ENCODE measurements around the gene SLC16A11. TPM values are rescaled to one million over a fixed set of nuclear protein-coding genes. Genes with fewer than 3 reads are reported as not detected.

The SLC16A11 gene
- total RNA-seq, 4 donors from 2014 or later = 2.1 TPM; not detected in 3

DNA sequence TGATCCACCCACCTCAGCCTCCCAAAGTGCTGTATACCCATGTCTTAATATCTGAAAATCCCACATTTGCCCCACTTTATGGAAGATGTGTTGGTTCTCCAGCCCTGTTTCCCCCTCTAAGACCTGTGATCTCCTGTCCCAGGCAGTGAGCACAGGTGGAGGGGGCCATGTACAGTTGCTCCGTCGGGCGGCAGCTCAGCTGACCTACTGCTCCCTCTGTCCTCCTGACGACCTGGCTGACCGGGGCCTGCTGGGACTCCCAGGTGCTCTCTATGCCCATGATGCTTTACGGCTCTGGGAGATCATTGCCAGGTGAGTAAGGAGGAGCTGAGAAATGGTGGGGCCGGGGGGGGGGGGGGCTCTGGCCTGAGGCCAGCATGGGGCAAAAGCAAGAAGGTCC lies 38.2 kb downstream of the SLC16A11 start:
- TF ChIP-seq, protein P1, sequence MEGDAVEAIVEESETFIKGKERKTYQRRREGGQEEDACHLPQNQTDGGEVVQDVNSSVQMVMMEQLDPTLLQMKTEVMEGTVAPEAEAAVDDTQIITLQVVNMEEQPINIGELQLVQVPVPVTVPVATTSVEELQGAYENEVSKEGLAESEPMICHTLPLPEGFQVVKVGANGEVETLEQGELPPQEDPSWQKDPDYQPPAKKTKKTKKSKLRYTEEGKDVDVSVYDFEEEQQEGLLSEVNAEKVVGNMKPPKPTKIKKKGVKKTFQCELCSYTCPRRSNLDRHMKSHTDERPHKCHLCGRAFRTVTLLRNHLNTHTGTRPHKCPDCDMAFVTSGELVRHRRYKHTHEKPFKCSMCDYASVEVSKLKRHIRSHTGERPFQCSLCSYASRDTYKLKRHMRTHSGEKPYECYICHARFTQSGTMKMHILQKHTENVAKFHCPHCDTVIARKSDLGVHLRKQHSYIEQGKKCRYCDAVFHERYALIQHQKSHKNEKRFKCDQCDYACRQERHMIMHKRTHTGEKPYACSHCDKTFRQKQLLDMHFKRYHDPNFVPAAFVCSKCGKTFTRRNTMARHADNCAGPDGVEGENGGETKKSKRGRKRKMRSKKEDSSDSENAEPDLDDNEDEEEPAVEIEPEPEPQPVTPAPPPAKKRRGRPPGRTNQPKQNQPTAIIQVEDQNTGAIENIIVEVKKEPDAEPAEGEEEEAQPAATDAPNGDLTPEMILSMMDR (IDR thresholded peaks at IDR 0.05; ENCODE audit: low read depth) = no peak

DNA sequence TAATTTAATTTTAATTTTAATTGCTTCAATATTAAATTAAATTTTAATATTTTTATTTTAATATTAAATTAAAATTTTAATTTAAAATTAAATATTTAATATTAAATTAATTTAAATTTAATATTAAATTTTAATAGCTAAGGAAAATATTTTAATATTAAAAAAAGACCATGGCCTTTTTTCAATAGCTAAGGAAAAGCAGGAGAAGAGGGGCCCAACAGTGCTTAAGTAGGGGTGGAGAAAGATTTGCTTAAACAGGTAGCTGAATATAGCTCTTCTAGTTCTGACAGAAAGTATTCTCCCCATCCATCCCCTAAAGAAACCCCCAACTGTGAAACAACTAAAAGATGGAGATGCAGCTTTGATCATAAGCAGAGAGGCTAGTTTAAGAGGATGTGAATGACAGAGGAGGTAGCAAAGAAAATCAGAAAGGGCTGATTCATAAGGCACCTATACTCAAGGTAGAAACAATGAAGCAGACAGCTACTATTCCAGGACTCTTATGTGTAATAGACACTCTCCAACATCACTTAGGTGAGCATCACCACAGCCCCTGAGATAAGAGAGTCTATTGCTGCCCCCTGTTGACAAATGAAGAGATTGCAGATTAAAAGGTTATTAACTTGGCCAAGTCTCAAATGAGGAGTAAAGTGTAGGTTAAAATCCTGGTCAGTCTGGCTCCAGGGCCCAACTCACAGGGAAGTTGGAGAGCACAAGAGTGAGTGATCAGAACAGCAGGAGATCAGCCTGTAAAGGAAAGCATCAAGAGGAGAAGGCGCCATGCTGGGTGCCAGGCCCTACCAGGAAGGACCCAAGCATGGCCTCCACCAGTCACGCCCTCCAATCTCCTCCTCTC lies 39.3 kb downstream of the SLC16A11 start:
- TF ChIP-seq, protein P1 (IDR thresholded peaks at IDR 0.05; ENCODE audit: low read depth) = no peak

DNA sequence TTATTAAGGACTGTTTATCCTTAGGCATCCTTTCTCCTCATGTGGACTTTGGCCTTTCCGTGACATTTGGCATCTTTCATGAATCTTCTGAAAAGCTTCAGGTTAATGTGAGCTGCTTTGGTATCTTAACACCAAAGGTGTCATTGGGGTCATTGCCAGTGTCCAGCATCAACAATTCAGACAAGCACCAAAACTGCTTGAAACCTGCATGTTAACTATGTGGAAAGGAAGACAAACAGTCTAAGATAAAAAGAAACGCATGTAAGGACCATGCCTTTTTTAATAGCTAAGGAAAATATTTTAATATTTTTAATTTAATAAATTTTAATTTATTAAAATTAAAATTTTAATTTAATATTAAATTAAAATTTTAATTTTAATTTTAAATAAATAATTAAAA lies 40.1 kb downstream of the SLC16A11 start:
- TF ChIP-seq, protein P1 (IDR thresholded peaks at IDR 0.05; ENCODE audit: low read depth) = no peak

DNA sequence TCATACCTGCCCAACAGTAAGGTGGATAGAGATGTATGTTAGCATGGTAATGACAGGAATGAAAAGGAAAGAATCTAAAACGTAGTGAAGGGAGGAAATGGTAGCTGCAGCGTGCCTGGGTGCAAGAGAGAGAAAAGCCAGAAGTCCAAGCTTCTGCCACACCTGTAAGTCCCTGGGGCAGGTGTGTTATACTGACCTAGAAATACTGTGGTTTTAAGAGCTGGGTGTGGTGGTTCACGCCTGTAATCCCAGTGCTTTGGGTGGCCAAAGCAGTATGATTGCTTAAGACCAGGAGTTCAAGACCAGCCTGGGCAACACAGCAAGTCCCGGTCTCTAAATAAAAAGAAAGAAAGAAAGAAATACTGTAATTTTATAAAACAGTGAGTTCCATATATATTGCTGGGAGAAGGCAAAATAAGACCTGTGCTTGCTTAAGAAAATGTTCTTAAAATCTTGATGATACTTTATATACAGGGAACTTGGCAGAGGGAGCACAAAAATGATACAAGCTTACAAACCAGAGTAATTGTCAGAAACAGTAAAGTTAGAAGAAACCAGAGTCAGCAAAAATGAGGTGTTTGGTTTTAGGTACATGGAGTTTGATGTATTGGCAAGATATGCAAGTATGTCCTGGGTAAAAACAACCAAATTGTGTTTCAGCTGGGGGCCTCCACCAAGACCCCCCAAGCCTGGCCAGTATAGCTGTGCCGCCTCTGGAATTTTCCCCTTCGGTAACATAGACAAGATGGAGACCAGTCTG lies 41.4 kb downstream of the SLC16A11 start:
- TF ChIP-seq, protein P1 (IDR thresholded peaks at IDR 0.05; ENCODE audit: low read depth) = no peak

DNA sequence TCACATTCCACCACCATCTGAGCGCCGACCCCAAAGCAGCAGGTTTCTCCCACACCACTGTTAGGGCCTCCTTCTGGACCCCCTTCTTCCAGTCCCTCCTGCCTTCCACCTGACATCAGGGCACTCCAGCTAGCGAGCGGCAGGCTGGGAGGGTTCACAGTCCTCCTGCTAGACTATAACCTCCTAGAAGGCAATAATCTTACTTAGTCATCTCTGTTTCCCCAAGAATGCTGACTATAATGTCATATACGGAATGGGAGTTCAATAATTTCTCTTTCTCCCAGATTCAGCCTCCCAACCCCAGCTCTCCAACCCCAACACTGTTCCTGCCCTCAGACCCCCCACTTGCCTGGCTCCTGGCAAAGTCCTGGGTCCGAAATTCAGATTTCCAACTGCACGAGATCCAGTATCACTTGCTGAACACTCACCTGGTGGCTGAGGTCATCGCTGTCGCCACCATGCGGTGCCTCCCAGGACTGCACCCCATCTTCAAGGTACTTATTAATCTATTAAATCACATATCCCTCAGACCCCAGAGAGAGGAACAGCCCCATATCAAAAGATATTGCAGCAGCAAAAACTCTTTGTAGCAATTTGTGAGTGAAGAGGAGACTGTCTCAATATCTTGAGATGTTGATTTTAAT lies 42.5 kb downstream of the SLC16A11 start:
- TF ChIP-seq, protein P1 (IDR thresholded peaks at IDR 0.05; ENCODE audit: low read depth) = no peak

DNA sequence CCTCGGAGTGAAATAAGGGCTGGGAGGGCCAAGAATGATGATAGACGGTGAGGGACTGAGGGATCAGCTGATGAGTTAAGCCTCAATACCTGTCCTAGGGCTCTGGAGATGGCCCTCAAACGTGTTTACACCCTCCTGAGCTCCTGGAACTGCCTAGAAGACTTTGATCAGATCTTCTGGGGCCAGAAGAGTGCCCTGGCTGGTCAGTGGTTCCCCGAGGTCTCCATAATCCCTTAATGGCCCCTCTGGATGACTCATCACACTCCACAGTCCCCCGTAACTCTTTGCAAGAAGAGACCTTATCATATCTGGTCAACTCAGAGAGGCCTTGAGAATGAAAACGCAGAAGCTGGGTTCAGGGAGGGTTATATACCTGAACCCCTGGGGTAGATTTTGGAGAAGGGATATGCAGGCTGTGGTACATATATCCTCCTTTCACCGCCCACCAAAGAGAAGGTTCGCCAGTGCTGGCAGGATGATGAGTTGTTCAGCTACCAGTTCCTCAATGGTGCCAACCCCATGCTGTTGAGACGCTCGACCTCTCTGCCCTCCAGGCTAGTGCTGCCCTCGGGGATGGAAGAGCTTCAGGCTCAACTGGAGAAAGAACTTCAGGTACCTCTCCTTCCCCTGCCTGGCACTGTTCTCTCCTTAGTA lies 44.9 kb downstream of the SLC16A11 start:
- TF ChIP-seq, protein P1 (IDR thresholded peaks at IDR 0.05; ENCODE audit: low read depth) = no peak

Measured in subcutaneous adipose tissue (tissue), 4 donors.